Smooth muscle cell (in vitro differentiated cells): Measurements from ENCODE around the gene CHN1. TPM values are rescaled to one million over a fixed set of nuclear protein-coding genes. Genes with fewer than 3 reads are reported as not detected.

ENCODE experiments used
- DNase-seq: peaks from one replicate; lab custom pipeline; 2025; ENCODE audit not compliant: unreplicated experiment; lab: John Stamatoyannopoulos, UW
- H2AFZ ChIP-seq: fragments of 200-600 bp; sonication (generic); 2 replicates; pipeline ENCODE4 v1.6.0; 2016; ENCODE audit warnings: antibody characterized with exemption, low read depth, mild to moderate bottlenecking
- H3F3A ChIP-seq: fragments of 200-600 bp; sonication (generic); 2 replicates; pipeline ENCODE4 v1.6.0; 2017; ENCODE audit warnings: antibody characterized with exemption, low read depth
- H3K27ac ChIP-seq: fragments of 200-600 bp; sonication (generic); 2 replicates; pipeline ENCODE4 v1.5.1; 2016; ENCODE audit warnings: low read depth, mild to moderate bottlenecking
- H3K27me3 ChIP-seq: fragments of 200-600 bp; sonication (generic); 2 replicates; pipeline ENCODE4 v1.6.1; 2016; ENCODE audit warnings: low read depth, mild to moderate bottlenecking
- H3K36me3 ChIP-seq: fragments of 200-600 bp; sonication (generic); 2 replicates; pipeline ENCODE4 v1.5.1; 2016; ENCODE audit warnings: low read depth
- H3K4me1 ChIP-seq: fragments of 200-600 bp; sonication (generic); 2 replicates; pipeline ENCODE4 v1.5.1; 2016; ENCODE audit warnings: low read depth
- H3K4me2 ChIP-seq: fragments of 200-600 bp; sonication (generic); 2 replicates; pipeline ENCODE4 v1.6.0; 2016; ENCODE audit warnings: mild to moderate bottlenecking
- H3K4me3 ChIP-seq: fragments of 200-600 bp; sonication (generic); 2 replicates; pipeline ENCODE4 v1.5.1; 2016; ENCODE audit warnings: mild to moderate bottlenecking
- H3K79me2 ChIP-seq: fragments of 200-600 bp; sonication (generic); 2 replicates; pipeline ENCODE4 v1.6.0; 2016; ENCODE audit warnings: low read depth, mild to moderate bottlenecking
- H3K9ac ChIP-seq: fragments of 200-600 bp; sonication (generic); 2 replicates; pipeline ENCODE4 v1.6.0; 2016; ENCODE audit warnings: low read depth
- H3K9me3 ChIP-seq: fragments of 200-600 bp; sonication (generic); replicated peaks from 2 replicates; pipeline ENCODE4 v1.5.1; 2016; ENCODE audit warnings: low read depth
- H4K20me1 ChIP-seq: fragments of 200-600 bp; sonication (generic); 2 replicates; pipeline ENCODE4 v1.6.0; 2016; ENCODE audit warnings: low read depth
- WGBS: methylation state at CpG from one replicate; pipeline ENCODE4 v1.1.7; 2016; ENCODE audit warnings: low lambda C conversion rate; 5-methylcytosine and 5-hydroxymethylcytosine counted together
- polyA plus RNA-seq: library from polyadenylated mRNA; unstranded; fragments of >200 nt; fragmentation: Nextera tagmentation; extraction: Ambion mirVana; gene quantifications from 2 replicates; pipeline ENCODE4 v1.2.1, GENCODE V29; 2016
- total RNA-seq: library from RNA; depleted of rRNA; stranded (reverse); fragments of >200 nt; gene quantifications from 2 replicates; pipeline ENCODE4 v1.2.3, GENCODE V29; 2014
- TF ChIP-seq, protein P1 (sequence below): fragments of 200-600 bp; sonication (generic); IDR thresholded peaks from 2 replicates; pipeline ENCODE4 v1.5.1; 2017; ENCODE audit warnings: borderline replicate concordance, mild to moderate bottlenecking, antibody characterized with exemption; ENCODE audit not compliant: insufficient read depth, poor library complexity, severe bottlenecking

CHN1 gene
- total and polyA plus RNA-seq, 2 experiments from 2014 or later, result 33.5 to 44.8 TPM

DNA sequence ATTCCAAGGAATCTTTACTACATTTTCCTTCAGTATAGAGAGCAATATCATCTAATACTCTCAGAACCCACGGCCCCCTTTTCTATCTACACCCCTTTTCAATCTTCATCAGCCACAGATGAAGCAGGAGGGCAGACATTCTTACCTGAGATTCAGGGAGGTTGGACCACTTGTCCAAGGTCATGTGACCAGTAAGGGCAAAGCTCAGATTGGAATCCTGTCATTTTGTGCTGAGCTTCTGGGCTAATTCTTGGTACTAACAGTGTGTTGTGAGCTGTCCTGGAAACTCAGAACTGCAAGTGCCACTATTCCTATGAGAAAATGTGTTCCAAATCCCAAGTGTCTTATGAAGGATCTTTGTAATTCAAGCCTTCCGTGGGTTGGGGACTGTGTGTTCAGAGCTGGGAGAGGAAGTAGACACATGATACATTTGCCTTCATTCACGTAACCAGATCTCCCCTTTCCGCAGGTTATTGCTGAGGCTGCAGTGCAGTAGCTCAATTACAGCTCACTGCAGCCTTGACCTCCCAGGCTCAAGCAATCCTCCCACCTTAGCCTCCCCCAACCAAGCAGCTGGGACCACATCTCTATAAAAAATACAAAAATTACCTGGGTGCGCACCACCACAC, 244.2 kb downstream of the CHN1 start:
- Histone ChIP-seq H3K9me3 (no peaks in the 10 kb centered on the region), H2AFZ (no peak overlapping the region), H3K36me3 (no peaks in the 10 kb centered on the region), H3K27ac (no peak overlapping the region), H4K20me1 (no peaks in the 10 kb centered on the region), H3K4me1 (peaks cover 19% of the 10 kb centered on the region), H3K4me3 (no peak overlapping the region), H3F3A (no peaks in the 10 kb centered on the region), H3K79me2 (no peaks in the 10 kb centered on the region), H3K9ac (no peak overlapping the region), H3K27me3 (no peaks in the 10 kb centered on the region), H3K4me2 (no peak overlapping the region)
- TF ChIP-seq, protein P1, sequence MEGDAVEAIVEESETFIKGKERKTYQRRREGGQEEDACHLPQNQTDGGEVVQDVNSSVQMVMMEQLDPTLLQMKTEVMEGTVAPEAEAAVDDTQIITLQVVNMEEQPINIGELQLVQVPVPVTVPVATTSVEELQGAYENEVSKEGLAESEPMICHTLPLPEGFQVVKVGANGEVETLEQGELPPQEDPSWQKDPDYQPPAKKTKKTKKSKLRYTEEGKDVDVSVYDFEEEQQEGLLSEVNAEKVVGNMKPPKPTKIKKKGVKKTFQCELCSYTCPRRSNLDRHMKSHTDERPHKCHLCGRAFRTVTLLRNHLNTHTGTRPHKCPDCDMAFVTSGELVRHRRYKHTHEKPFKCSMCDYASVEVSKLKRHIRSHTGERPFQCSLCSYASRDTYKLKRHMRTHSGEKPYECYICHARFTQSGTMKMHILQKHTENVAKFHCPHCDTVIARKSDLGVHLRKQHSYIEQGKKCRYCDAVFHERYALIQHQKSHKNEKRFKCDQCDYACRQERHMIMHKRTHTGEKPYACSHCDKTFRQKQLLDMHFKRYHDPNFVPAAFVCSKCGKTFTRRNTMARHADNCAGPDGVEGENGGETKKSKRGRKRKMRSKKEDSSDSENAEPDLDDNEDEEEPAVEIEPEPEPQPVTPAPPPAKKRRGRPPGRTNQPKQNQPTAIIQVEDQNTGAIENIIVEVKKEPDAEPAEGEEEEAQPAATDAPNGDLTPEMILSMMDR, result no peak
- no peak for DNase-seq
- WGBS, result 88% methylated on average over 5 of the region's 5 CpGs

DNA sequence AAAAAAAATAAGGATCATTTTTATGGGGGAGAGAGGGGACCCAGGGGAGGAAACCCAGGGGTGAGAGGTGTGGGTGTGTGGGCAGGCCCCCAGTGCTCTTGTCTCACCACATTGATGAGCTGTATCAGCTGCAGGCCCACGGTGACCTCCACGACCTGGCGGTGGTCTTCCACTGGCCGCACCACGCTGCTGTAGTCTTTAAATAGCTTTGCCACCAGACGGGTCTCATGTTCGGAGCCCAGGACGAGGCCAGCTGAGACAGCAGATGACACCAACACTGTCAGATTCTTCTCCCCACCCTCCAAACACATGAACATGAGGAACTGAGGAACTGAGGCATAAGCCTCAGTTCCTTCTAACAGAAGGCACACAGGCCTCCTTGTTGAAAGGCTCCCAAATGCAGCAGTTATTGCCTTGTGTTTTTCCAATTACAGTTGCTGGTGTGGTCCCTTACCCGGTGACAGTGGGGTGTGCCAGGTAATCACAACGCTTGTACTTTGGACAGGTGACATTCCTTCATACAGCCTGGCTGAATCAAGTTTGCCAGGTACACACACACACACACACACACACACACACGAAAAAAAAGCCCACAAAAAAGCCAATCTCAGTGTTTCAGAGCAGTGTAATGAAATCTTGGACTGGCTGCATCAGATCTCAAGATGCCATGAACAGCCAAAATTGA, 245.7 kb downstream of the CHN1 start:
- Histone ChIP-seq H4K20me1 (no peaks in the 10 kb centered on the region), H3K27ac (no peak overlapping the region), H3K27me3 (no peaks in the 10 kb centered on the region), H3K4me3 (no peak overlapping the region), H3K79me2 (no peaks in the 10 kb centered on the region), H3K9ac (no peak overlapping the region), H3K36me3 (no peaks in the 10 kb centered on the region), H3K9me3 (no peaks in the 10 kb centered on the region), H3F3A (no peaks in the 10 kb centered on the region), H2AFZ (no peak overlapping the region), H3K4me2 (no peak overlapping the region), H3K4me1 (peaks cover 13% of the 10 kb centered on the region)
- TF ChIP-seq, protein P1, result no peak
- 88% methylated on average over 11 of the region's 11 CpGs for WGBS
- DNase-seq, result no peak

DNA sequence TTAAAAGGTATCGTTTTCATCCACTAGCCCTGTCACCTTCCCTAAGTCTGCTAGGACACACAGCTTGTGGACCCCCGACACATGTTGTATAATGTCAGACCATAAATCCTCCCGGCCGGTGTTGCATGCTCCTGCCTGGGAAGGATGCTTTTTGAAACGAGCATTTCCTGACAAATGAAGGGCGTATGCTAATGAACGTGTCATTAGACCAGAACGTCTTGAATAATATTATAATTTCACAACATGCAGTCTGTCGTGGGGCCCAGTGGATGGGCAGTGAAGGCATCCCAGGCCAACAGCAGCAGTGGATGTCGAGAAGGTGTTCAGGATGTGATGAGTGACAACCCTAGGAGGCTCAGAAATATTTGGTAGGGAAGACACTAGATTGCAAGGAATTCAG, 248.4 kb downstream of the CHN1 start:
- no peaks in the 10 kb centered on the region for H3K4me1 ChIP-seq
- H4K20me1 ChIP-seq, result no peaks in the 10 kb centered on the region
- H3K9ac ChIP-seq, result no peak overlapping the region
- DNase-seq, result no peak
- H3F3A ChIP-seq, result no peaks in the 10 kb centered on the region
- H3K27me3 ChIP-seq, result no peaks in the 10 kb centered on the region
- H3K4me3 ChIP-seq, result no peak overlapping the region
- no peak overlapping the region for H2AFZ ChIP-seq
- no peak overlapping the region for H3K4me2 ChIP-seq
- WGBS, result 87% methylated on average over 10 of the region's 10 CpGs
- TF ChIP-seq, protein P1, result no peak
- no peaks in the 10 kb centered on the region for H3K36me3 ChIP-seq
- no peaks in the 10 kb centered on the region for H3K79me2 ChIP-seq
- H3K27ac ChIP-seq, result no peak overlapping the region
- no peaks in the 10 kb centered on the region for H3K9me3 ChIP-seq
